Smooth muscle cell of the brain vasculature (primary cell): ENCODE results near the gene SNX25.

Source experiments
- DNase-seq: peaks from one replicate; pipeline ENCODE4 v3.0.0-alpha.2; 2012; ENCODE audit warnings: low read depth, low spot score

SNX25 gene

DNA sequence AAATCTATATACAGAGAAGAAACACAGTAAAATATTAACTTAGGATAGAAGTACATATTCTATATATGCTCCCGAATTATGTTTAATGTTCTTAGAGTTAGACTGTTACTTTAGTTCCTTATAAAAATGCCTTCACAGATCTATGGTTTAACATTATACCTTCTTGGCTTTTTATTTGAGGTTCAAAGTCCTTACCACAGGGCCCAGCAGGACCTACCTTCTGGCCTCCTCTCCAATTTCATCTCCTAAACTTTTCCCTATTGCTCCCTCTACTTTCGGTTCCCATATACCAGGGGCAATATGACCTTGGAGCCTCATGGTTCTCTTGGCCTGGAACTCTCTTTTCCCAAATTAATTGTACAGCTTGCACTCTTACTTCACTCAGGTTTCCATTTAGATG lies 199.0 kb downstream of the SNX25 start:
- DNase-seq = no peak

DNA sequence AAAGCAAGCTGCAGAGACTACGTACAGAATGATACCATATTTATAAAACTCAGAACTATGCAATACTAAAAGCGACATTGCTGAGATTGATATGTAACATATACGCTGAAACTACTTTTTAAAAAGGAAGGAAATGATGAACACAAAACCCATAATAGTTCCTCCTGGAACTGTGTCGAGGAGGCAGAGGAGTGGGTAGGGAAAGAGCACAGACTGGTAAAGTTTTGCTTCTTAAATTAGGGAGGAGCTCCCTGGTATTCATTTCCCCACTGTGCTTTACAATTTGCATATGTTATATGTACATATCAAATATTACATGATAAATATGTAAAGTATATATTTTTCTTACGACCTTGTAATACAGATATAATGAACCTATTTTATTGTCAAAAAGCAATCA lies 202.5 kb downstream of the SNX25 start:
- DNase-seq = no peak

DNA sequence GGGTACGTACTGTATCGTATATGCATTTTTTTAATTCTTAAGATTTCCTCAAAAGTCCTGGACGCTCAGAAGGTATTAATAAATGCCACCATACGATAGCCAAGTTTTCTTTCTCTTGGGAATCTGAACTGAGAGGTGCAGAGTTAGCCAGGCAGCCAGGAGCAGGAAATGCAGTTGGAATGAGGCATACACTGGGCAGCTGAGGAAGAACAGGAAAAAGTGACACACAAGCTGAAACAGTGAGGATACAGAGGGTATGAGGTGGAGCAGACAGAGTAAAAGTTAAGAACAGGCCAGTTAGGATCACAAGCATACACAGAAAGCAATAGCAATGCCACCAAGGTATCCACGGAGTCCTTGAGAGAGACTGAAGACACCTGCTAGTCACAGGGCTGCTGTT lies 203.0 kb downstream of the SNX25 start:
- no peak for DNase-seq
